ENCODE results near the gene ADH1C. TPM values are rescaled to one million over a fixed set of nuclear protein-coding genes. Genes with fewer than 3 reads are reported as not detected.

Gene ADH1C
- total RNA-seq, 2 experiments from 2014 or later: not detected

DNA sequence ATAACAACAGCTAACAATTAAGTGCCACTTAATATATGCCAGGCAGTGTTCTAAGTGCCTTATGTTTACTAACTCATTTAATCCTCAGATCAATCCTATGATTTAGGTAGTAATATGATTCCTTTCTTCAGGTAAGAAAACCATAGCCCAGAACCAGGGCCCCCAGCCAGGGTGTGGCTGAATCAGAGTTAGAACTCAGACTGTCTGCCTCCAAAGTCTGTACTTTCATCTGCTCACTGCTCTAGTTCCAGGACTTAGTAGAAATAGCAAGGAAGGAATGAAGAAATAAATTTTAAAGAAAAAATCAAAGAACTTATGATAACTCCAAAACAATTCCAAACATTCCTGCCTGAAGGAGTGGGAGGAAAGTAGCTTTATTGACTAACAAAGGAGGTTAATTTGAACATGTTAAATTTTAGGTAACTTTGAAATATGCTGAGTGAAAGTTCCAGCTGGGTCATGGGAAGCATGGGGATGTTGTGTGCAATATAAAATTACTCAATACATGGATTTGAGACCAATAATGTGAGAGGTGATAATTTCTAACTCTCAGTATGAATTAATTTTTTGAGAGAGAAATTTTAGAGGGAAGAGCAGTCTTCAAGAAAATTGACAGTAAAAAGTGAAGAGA is 8.8 kb upstream of the ADH1C start:
- TF ChIP-seq, protein P1, sequence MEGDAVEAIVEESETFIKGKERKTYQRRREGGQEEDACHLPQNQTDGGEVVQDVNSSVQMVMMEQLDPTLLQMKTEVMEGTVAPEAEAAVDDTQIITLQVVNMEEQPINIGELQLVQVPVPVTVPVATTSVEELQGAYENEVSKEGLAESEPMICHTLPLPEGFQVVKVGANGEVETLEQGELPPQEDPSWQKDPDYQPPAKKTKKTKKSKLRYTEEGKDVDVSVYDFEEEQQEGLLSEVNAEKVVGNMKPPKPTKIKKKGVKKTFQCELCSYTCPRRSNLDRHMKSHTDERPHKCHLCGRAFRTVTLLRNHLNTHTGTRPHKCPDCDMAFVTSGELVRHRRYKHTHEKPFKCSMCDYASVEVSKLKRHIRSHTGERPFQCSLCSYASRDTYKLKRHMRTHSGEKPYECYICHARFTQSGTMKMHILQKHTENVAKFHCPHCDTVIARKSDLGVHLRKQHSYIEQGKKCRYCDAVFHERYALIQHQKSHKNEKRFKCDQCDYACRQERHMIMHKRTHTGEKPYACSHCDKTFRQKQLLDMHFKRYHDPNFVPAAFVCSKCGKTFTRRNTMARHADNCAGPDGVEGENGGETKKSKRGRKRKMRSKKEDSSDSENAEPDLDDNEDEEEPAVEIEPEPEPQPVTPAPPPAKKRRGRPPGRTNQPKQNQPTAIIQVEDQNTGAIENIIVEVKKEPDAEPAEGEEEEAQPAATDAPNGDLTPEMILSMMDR (IDR thresholded peaks at IDR 0.05): no peak
- H3K4me3 ChIP-seq (ENCODE audit: low read length): no peak overlapping the region
- CTCF ChIA-PET: no interaction called here
- DNase-seq (no peak), ATAC-seq (ENCODE audit: poor library complexity) (no peak)
- Mint-ChIP-seq H3K9me3 (peaks cover 2% of the 10 kb centered on the region), H3K4me3 (no peak overlapping the region), H3K27ac (no peak overlapping the region), H3K4me1 (ENCODE audit: low read depth) (no peaks in the 10 kb centered on the region), H3K27me3 (peaks cover 12% of the 10 kb centered on the region), H3K36me3 (ENCODE audit: low read depth) (no peaks in the 10 kb centered on the region)
- no peaks in the 10 kb centered on the region for H3K27me3 ChIP-seq (ENCODE audit: control insufficient read depth in 1 of 2, insufficient read depth in 2 of 2, low read length in 2 of 2)
- peaks cover 0 to 8% of the 10 kb centered on the region in 2 experiments for H3K9me3 ChIP-seq (ENCODE audit: control insufficient read depth in 1 of 2, insufficient read depth in 1 of 2, low read length in 2 of 2)
- POLR2A ChIA-PET: no interaction called here
- no peaks in the 10 kb centered on the region for H3K36me3 ChIP-seq (ENCODE audit: insufficient read depth, low read length)
- H3K4me1 ChIP-seq (ENCODE audit: insufficient read depth, low read length): no peaks in the 10 kb centered on the region
- intact Hi-C loops (cut with DNase I, micrococcal nuclease): no loop called here
- H3K27ac ChIP-seq (ENCODE audit: low read depth in 1 of 2, low read length in 2 of 2): no peak overlapping the region

DNA sequence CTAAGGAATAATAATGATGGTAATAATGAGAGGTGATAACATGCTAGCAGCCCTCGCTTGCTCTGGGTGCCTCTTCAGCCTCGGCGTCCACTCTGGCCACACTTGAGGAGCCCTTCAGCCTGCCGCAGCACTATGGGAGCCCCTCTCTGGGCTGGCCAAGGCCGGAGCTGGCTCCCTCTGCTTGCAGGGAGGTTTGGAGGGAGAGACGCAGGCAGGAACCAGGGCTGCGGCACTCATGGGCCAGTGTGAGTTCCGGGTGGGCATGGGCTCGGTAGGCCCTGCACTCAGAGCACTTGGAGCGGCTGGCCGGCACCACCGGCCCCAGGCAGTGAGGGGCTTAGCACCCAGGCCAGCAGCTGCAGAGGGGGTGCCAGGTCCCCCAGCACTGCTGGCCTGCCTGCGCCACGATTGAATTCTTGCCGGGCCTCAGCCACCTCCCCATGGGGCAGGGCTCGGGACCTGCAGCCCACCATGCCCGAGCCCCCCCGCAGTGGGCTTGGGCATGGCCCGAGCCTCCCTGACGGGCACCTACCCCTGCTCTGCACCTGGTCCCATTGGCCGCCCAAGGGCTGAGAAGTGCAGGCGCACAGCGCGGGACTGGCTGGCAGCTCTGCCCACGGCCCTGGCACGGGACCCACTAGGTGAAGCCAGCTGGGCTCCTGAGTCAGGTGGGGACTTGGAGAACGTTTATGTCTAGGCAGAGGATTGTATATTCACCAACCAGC is 7.1 kb upstream of the ADH1C start:
- H3K4me3 Mint-ChIP-seq: no peak overlapping the region

DNA sequence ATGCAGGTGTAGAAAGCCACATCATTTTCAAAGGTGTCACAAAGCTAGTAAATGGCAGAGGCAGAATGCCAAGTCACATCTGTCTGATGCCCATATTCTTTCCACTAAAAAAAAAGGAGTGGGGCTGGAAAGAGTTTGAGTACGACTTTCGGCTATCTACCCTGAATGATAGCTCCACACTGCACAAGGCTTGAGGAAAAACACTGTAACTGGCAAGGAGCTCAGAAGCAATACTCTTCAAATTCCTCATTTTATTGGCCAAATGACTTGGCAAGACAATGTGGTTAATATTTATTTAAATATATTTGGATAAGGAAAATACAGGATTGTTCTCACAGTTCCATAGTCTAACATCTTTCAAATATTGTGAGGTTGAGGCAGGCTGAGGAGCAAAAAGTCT is 5.4 kb upstream of the ADH1C start:
- Mint-ChIP-seq H3K27me3 (peaks cover 24% of the 10 kb centered on the region), H3K9me3 (peaks cover 12% of the 10 kb centered on the region), H3K4me3 (no peak overlapping the region), H3K36me3 (ENCODE audit: low read depth) (no peaks in the 10 kb centered on the region), H3K4me1 (ENCODE audit: low read depth) (peaks cover 6% of the 10 kb centered on the region), H3K27ac (no peak overlapping the region)
- CTCF ChIA-PET: interaction anchor here (1.2 kb wide), 1 partner anchor 10 kb away, joined by 3 read pairs; no protein-coding TSS in a partner anchor
- Histone ChIP-seq H3K27ac (ENCODE audit: low read depth in 1 of 2, low read length in 2 of 2) (no peak overlapping the region), H3K4me1 (ENCODE audit: insufficient read depth, low read length) (no peaks in the 10 kb centered on the region), H3K4me3 (ENCODE audit: low read length) (no peak overlapping the region), H3K27me3 (ENCODE audit: control insufficient read depth in 1 of 2, insufficient read depth in 2 of 2, low read length in 2 of 2) (peaks cover 0 to 3% of the 10 kb centered on the region in 2 experiments), H3K9me3 (ENCODE audit: control insufficient read depth in 1 of 2, insufficient read depth in 1 of 2, low read length in 2 of 2) (peaks cover 0 to 8% of the 10 kb centered on the region in 2 experiments), H3K36me3 (ENCODE audit: insufficient read depth, low read length) (no peaks in the 10 kb centered on the region)
- ATAC-seq (ENCODE audit: poor library complexity) (no peak), DNase-seq (no peak)
- POLR2A ChIA-PET: no interaction called here
- TF ChIP-seq, protein P1 (IDR thresholded peaks at IDR 0.05): no peak
- intact Hi-C loops (cut with DNase I, micrococcal nuclease): no loop called here

More for the DNA sequence above, 7.1 kb upstream of the ADH1C start:
- H3K27me3 Mint-ChIP-seq: peaks cover 17% of the 10 kb centered on the region
- no peaks in the 10 kb centered on the region for H3K4me1 Mint-ChIP-seq (ENCODE audit: low read depth)
- H3K4me1 ChIP-seq (ENCODE audit: insufficient read depth, low read length): no peaks in the 10 kb centered on the region
- H3K36me3 Mint-ChIP-seq (ENCODE audit: low read depth): no peaks in the 10 kb centered on the region
- no peak for ATAC-seq (ENCODE audit: poor library complexity)
- intact Hi-C loops (cut with DNase I, micrococcal nuclease): no loop called here
- H3K9me3 ChIP-seq (ENCODE audit: control insufficient read depth in 1 of 2, insufficient read depth in 1 of 2, low read length in 2 of 2): peaks cover 0 to 8% of the 10 kb centered on the region in 2 experiments
- POLR2A ChIA-PET: no interaction called here
- no peak for DNase-seq
- no peak overlapping the region for H3K27ac ChIP-seq (ENCODE audit: low read depth in 1 of 2, low read length in 2 of 2)
- H3K27ac Mint-ChIP-seq: no peak overlapping the region
- no peak overlapping the region for H3K4me3 ChIP-seq (ENCODE audit: low read length)
- no peaks in the 10 kb centered on the region for H3K27me3 ChIP-seq (ENCODE audit: control insufficient read depth in 1 of 2, insufficient read depth in 2 of 2, low read length in 2 of 2)
- TF ChIP-seq, protein P1 (IDR thresholded peaks at IDR 0.05): no peak
- H3K9me3 Mint-ChIP-seq: peaks cover 7% of the 10 kb centered on the region
- CTCF ChIA-PET: no interaction called here
- H3K36me3 ChIP-seq (ENCODE audit: insufficient read depth, low read length): no peaks in the 10 kb centered on the region

Data from CD4-positive, alpha-beta T cell (primary cell).